ELR (cell line): ENCODE data around the gene BTBD7.

ENCODE experiments used
- DNase-seq: peaks from one replicate; pipeline ENCODE4 v3.0.0-alpha.2; 2015; ENCODE audit warnings: low read depth

BTBD7 gene

GRCh38 chr14:93302688-93303581, 29.9 kb downstream of the BTBD7 start:
- DNase-seq, result no peak

DNA sequence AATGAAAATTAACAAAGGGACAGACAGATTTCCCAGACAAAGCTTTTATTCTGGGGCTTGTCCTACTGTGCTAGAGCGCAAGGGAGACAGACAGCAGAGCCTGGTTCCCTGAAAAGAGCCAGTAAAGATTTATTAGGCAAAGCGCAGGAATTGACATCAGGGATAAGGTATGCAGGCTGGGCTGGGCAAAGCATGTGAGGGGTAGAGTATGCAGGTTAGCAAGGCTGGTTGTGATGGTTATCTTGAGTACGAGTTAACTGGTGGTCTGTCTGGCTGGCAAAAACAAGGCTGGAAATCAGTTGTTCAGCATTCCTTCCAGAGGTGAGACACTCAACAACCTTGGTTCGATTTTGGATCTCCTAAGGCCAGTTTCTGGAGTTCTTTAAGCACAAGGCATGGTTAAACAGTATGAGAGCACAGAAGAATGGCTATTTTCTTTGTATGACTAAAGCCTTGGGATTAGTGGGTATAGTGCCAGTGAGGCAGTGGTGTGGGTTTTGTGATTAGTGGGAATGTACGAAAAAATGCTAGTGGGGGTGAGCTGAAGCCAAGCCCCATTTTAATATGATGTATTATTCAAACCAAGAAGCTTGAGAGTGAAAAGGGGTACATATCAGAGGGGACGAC, 30.9 kb downstream of the BTBD7 start:
- DNase-seq, result no peak

- no peak for DNase-seq
These were observed 33.0 kb downstream of the BTBD7 start for GRCh38 chr14:93299866-93300265.

GRCh38 chr14:93299416-93299815, 33.4 kb downstream of the BTBD7 start:
- DNase-seq, result no peak

DNA sequence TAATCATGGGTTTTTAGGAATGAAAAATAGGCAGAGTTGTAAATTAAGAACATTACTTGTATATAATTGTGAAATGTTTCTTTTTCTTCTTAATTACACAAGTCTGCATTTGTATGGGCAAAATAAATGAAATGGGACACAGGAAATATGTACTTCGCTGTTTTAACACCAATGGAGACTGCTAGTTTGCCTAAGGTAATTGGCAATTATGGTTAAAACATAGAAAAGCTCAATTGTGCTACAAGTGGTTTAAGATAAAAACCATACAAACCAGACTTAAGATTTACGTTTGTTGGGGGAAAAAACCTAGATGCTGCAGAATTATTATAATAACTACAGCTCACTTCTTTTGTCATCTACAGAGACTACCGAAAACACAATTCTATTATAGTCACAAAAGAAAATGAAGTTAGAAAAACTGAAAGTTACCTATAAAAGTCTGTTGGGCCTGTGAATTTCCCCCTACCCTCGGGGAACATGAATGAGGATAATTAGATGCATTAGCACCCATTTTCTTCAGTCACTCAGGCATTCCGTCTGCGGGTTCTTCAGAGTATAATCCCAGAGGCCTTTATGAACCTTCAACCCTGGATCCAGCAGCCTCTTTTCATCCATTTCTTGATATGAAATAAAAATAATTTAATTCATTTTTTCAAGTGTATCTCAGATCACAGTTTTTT, 37.2 kb downstream of the BTBD7 start:
- no peak for DNase-seq

GRCh38 chr14:93286212-93286890, 46.5 kb downstream of the BTBD7 start:
- DNase-seq, result peak; percentile 13

DNA sequence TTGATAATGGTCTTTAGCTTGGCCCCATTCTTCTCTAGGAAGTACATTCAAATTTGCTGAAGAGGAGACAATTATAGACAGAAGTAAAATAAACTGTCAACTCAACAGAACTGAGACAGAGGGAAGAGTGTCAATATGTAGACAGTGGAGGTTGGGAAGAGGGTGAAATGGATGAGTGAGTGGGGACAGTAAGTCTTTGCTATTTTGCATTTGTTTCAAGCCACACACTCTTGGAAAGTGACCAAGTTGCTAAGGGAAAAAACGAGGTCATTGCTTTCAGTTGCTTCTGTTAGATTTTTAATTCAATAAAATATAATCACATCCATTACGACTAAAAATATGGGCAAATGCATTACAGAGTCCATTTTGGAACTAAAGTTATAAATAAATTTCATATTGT, 47.8 kb downstream of the BTBD7 start:
- no peak for DNase-seq

- DNase-seq, result no peak
These were observed 50.9 kb downstream of the BTBD7 start for GRCh38 chr14:93281937-93282336.

DNA sequence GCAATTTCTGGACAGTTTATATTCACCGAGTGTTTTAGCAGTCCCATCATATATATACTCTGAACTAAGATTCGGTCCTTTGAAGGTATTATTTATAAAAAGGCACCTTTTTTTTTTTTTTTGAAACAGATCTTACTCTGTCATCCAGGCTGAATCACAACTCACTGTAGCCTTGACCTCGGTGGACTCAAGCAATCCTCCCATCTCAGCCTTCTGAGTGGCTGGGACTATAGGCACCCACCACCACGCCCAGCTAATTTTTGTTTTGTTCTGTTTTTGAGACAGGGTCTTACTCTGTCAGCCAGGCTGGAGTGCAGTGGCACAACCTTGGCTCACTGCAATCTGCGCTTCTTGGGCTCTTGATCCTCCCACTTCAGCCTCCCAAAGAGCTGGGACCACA, 52.1 kb downstream of the BTBD7 start:
- no peak for DNase-seq

DNA sequence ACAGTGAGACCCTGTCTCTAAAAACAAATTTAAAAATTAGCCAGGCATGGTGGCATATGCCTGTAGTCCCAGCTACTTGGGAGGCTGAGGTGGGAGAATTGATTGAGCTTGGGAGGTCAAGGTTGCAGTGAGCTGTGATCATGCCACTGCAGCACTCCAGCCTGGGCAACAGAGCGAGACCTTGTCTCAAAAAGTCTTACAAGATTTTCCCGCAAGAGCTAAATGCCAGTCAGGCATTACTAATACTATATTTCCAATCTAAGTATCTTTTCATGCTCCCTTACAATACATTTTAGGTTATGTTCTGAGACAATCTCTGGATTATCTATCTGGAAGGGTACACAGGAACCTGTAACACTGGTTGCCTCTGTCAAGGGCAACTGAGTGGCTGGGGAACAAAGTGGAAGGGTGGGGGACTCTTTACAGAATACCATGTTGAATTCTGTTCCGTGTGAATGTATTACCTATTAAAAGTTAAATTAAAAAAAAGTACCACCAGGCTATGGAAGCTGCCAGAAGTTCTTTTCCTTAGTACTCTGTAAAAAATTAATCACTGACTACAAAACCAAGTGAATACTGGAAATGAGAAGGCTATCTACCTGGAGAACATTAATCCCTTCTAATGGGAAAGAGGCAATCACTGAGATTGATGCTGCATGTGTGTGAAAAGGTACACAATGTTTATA, 56.7 kb downstream of the BTBD7 start:
- no peak for DNase-seq

DNA sequence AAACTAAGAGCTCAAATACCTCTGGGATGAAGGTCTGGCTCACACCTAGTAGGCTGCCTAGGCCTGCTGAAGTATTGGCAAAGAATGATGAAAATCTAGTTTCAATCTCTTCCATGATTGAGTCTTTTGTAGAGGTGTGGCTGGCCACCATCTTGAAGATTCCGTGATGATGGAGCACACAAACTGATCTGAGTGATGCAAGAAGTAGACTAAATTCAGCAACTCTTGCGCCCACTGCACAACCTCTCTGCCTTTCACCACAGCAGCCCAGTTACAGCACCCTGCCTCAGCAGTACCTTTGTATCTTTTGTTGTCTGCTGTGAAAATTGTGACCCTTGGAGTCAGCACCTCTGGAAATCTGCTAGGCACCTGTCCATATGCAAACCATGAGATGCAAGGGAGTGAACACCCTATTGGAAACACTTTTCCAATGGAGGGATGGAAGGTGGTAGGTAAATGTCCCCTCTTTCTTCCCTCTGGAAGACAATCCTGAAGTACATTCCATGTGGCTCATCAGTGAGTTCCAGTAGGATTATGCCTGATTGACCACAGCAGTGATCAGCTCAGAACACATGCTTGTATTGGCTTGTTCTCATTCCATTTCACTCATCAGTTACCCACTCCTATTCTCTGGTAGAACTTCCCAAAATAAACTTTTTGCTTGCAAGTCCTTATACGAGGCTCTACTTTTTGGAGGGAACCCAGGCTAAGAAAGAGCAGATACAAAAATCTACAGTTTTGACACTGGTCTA, 58.6 kb downstream of the BTBD7 start:
- no peak for DNase-seq

- no peak for DNase-seq
These were observed 61.7 kb downstream of the BTBD7 start for GRCh38 chr14:93271111-93271510.

DNA sequence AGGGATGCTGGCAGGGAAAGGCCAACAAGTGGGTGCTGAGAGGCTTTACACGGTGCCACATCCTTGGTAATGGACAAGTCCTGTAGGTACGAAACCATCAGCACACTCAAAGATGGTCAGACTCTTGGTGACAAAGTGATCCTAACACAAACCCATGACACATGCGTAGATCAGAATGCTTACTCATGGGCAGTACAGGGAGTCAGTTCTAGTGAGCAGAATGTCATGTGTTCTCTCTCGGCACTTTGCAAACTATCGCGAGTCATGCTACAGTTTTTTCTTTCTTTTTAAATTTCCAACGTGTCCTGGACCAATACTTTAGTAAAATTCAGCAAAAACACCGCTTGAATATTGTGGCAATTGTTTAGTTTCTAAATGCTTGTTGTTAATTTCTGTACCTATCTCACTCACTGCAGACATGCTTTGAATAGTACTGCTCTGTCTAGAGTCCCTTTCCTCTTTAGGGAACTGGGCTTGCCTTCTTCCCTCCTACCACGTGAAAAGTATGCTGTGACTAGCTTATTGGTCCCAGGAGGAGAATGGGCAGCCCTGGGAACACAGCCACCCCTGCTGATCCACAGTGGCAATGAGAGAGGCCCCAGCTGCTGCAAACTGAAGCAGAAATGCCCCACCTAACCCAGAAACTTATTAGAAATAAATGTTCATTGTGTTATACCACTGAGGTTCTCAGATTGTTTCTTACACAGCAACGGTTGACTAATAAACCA, 63.3 kb downstream of the BTBD7 start:
- peak; percentile 90 for DNase-seq

GRCh38 chr14:93268406-93268805, 64.4 kb downstream of the BTBD7 start:
- no peak for DNase-seq

DNA sequence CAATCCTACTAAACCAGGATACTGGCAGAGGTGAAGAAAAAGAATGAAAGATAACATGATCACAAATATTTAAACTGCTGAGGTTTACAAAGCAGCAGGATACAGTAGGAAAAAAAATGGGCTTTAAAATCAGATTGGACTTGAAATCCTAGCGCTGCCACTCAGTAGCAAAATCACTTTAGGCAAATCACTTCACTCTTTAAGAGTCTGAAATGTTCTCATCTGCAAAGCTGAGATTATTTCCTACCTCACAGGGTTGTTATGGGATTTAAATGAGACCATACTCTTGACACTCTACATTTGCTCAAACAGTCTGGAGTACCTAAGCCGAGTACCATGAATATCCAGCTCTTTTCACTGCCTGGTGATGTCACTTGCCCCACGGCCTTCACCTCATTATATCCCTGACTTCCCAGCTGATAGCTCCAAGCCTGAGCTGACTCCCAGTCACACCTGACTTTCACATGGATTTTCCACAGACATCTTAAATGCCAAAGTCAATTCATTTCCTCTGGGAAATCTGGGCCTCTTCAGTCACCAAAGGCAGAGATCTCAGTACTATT, 65.6 kb downstream of the BTBD7 start:
- no peak for DNase-seq

DNA sequence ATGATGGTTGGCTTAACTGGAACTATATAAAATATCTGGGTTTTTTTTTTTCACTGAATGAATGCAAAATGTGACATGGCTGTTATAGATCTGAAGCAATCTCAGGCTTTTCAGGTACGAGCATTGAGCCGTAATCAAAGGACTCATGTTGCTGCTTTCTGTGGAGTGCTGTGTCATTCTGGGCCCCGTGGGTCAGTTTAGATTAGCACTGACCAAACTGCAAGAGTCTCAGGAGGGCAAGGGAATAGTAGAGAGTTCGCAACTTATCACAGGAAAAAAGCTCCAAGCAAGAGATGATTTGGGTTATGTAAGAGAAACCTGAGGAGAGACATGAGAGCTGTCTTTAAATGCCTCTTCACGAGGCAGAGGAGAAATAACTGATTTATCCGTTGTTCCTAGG, 66.7 kb downstream of the BTBD7 start:
- DNase-seq, result no peak

DNA sequence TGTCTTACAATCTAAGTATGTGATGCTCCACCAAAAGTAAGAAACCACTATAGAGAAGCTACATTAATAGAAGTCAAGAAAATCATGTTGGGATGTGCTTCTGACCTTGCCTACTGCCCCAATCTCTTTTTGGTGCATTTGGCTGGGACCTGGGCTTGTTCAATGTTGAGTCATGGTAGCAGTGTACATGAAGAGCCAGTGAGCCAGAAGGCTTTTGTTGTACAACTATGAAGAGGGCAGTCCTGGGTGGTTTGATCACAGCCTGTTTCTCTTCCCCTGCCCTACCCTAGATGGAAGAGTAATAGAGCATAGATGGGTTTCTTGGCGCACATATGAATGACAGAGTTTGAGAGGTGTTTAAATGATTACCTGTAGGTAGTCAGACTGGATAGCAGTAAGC, 69.4 kb downstream of the BTBD7 start:
- peak; percentile 17 for DNase-seq

GRCh38 chr14:93262446-93262845, 70.4 kb downstream of the BTBD7 start:
- DNase-seq, result no peak

DNA sequence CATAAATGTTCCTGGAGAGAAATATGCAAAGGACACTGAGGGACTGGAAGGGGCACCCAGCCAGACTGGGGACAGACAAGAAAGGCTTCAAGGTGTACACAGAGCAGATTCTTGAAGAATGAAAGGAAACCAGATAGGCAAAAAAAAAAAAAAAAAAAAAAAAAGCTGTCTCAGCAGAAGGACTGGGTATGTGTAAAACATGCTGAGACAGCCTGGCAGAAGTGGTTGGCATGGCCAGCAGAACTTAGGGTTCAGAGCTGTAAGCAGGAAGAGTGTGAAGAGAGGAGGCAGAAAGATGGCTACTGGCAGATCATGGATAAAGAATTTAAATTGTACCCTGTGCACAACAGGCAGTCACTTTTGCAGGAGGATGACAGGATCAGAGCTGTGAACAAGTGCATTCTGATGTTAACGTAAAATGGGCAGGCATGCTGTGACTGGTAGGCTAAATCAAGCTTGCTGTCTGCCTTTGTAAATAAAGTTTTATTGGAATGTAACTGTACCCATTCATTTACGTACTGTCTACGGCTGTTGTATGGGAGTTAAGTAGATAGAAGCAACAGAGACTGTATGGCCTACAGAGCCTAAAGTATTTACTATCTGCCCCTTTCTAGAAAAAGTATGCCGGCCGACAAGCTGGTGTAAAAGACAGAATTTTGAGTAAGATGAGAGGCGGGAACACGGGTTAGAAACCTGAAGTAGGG, 83.6 kb downstream of the BTBD7 start:
- no peak for DNase-seq
